ENCODE measurements around the gene HMGCS2.
"Not testable (repeated sequence)": the region's sequence is repeated elsewhere in the genome, so short reads cannot be mapped to it uniquely, and the experiment has no call there.

The HMGCS2 gene

DNA sequence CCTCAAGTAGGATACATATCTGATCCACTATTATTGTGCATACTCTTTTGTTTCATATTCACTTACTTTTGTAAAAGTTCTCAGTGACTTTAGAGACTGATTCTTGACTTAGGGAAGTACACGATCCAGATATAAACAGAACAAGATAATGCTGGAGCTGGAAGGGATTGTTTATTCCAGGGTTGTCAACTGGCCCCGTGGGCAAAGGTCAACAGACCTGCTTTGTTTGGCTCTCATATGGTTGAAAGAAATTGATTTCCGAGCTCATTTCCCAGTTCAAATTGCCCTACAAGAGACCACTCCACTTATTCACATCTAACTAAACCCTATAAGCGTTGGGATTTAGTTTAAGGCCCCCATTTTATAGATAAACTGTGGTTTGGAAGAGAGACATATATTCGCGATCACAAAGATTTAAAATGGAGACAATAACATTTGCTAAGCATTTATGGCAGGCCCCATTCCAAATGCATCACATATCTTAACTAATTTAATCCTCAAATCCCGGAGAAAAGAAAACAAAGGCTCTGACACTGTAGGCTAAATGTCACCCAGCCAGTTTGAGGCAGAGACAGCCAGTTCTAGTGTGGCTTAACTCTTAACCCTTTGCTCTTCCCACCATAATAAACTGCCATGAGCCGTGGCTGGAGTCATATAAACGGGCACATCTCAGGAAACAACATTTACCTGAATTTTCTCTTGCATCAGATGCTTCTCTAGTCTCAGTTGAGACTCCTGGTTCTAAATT, 21.9 kb upstream of the HMGCS2 start:
- DNase-seq (ENCODE audit: low read depth in 2 of 2): no peak

DNA sequence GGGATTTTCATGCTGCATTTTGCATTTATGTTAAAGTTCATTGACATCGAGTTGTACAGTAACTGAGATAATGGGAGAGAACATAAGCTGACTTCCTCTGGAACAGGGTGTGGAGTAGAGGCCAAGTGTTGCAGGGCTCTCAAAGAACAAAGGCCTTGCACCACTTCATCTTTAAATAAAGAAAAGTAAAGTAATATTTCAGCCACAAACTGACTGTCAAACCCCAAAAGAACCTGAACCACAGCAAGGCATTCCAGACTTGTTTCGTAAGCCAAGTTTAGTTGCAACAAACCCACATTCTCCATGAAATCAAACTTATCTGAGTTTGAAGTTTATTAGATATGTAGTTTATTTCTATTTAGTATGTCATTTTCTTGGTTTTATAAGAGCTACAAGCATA, 19.1 kb upstream of the HMGCS2 start:
- no peak for DNase-seq (ENCODE audit: low read depth in 2 of 2)

DNA sequence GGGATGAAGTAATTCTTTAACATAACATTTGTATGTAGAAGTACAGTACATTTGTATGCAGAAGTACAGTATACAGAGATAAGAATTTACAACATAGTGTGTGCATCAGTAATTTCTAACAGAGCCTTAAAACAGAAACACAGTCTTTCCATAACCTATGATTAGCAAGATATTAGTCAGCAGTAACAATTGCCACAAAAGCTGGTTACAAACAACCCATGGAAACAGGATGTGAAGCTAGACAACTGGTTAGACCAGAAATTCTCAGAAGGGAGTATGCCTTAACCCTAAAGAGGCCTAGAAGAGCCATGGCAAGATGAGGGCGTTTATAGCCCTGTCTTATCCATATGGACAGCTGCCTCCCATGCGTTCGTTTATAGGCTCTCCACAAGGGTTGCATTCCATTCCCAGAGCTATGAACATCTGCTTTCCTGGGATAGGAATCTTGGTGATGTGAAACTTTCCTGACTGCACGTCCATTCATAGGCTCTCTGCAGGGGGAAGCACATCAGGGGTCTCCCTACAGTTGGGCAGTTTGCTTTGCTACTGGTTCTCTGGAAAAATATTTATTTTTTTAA, 17.9 kb upstream of the HMGCS2 start:
- DNase-seq (ENCODE audit: low read depth in 2 of 2): not testable (repeated sequence)

DNA sequence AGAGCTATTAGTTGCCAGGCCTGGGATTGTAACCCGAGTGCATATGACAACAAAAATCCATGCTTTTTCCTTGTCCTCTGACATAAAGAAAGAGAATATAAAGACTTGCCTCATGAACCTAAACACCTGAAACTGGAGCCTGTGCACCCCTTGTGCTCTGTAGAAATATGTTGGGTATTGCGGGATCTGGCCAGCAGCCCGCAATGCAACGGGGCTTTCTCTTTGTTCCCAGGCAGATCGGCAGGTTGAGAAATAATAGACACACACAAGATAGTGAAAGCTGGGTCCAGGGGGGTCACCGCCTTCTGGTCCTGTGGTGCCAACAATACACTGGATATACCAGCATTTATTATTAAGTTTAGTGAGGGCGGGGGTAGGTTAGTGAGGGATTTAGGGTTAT, 17.3 kb upstream of the HMGCS2 start:
- DNase-seq (ENCODE audit: low read depth in 2 of 2): not testable (repeated sequence)

DNA sequence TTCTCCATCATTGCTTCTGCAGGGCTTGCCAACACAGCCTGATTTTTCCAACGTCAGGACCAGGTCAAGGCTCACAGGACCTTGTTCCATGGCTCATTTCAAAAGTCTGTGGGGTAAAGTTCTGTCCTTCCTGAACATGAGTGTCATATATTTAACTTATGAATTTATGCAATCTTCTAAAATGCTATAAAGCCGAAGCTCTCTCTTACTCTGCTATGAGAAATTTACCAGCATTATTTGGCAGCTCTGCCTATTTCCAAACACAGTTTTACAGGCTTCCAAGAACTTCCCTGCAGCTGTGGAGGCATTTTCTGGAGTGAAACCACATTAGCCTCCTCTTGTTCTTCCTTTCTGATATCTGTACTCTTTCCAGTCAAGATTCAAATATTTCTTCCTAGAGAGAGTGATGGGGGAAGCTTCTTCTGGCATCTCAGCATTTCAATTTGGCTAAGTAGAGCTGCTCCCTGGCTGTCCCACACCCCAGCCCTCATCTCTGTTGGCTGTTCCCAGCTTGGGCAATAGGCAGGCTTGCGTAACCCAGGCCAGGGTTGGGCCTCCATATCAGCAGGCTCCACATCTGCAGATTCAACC, 15.6 kb upstream of the HMGCS2 start:
- no peak for DNase-seq (ENCODE audit: low read depth in 2 of 2)

DNA sequence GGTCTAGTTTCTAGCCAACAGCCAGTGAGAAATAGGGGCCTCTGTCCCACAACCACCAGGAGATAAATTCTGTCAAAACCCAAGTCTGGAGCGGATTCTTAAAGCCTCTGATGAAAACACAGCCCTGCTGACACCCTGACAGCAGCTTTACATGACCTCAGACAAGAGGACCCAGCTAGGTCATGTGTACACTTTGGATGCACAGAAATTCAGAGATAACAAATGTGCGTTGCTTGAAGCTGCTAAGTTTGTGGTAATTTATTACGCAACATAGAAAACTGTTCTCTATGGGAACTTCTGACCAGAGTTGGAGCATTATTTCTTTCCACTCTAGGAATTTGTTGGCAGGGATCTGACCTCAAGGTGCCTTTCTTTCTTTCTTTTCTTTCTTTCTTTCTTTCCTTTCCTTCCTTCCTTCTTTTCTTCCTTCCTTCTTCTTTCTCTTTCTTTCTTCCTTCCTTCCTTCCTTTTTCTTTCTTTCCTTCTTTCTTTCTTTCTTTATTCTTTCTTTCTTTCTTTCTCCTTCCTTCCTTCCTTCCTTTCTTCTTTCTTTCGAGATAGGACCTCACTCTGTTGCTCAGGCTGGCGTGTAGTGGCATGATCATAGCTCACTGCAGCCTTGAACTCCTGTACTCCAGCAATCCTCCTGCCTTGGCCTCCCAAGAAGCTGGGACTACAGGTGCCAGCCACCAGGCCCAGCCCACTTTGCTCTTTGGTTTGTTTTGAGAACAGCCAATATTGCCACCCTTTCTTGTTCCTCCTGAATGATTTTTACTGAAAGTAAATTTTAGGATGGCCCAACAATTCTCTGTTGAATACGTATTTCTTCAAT, 14.9 kb upstream of the HMGCS2 start:
- DNase-seq (ENCODE audit: low read depth in 2 of 2): no peak

DNA sequence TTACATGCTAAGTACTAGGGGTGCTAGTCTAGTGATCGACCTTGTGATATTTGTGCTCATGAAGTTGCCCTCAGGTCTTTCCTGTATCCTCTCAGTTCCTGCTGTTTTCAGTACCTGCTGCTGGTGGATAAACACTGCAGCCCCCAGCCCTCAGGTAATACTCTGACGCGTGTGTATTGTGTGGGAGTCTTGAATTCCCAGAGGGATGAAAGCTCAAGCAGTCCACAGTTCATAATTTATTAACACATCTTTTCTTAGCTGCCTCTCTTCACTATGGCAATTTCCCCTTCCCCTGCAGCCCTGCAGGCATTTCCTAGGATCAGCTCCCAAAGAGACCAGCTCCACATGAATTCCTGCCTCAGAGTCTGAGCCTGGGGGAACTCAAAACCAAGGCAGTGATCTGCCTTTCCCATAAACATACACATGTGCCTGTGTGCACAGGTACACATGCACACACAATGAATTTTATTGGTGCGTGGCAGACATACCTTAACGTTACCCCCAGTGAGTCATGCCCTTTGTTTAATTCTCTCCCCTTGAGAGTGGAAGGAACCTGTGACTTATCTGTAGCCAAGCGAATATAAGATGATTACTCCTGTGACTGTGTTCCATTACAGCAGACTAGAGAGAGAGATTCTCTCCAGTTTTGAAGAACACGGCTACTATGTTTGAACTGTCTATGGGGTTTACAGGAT, 14.1 kb upstream of the HMGCS2 start:
- DNase-seq (ENCODE audit: low read depth in 2 of 2): no peak

DNA sequence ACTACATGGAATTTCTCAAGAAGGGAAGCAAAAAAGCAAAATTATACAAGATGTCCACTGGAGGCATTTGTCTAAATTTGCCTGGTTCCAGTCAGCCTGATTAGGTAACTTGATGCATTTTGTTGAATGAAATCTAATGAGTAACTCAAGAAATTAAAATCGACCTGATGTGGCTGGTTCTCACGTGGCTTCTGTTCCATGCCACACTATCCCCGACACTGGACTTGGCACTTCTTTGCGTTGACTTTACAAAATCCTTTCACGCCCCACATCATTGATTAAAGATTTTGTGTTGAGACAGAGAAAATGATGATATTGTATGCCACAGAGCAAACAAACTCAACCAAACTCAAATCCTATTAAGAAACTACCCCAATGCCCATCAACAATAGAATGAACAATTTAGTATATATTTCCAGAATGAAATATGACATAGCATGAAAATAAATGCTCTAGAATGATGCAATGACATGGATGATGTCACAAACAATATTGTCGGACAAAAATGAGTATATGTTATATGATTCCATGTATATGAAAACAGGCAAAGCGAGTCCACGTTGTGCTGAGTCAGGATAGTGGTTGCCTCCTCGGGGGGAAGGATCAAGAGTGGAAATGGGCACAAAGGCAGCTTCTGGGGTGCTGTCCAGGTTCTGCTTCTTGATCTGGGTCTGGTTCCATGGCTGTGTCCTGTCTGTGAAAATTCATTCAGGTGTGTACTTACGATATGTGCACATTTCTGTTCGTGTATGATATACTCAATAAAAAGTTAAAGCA, 12.9 kb upstream of the HMGCS2 start:
- no peak for DNase-seq (ENCODE audit: low read depth in 2 of 2)

DNA sequence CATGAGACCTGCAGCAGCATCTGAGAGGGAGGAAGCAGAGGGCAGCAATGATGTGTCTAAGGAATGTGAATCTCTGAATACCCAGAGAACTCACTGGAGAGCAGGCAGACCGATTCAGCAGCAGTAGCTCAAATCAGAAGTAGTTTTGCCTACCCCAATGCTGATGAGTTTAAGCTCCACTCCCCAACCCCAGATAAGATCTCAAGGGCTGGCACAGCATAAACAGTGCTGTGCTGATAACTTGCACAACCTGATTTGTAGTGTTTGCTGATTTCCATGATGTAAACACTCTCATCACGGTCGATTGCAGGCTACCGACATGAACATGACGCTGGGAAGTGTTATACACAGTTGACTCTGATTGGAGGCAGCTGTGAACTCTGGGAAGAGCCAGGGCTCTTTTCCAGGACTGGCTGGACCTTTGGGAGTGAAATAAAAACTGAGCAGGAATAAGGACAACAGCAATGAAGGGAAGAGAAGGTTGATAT, 11.2 kb upstream of the HMGCS2 start:
- DNase-seq (ENCODE audit: low read depth in 2 of 2): no peak

DNA sequence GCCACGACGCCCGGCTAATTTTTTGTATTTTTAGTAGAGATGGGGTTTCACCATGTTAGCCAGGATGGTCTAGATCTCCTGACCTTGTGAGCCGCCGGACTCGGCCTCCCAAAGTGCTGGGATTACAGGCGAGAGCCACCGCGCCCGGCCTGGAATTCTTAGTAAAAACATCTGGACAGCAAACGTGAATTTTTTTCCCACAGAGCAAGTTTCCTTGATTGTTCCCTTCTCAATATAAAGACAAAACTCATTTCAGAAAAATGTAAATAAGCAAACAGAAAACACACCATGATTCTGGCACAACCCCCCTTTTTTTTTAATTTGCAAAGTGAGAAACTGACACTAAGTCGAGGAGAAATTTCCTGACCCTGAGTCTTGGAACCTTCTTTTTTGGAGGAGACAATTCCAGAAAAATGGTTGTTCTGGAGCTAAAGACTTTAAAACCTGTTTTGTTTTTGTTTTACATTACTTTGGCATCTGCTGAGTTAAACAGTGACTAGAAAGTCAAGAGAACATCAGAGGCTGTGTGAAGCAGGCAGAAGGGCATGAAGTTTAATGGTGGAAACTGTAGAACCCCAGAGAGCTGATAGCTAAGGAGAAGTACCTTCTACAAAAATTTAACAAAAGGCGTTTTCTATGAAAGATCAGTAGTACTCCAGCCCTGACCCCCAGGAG, 10.3 kb upstream of the HMGCS2 start:
- no peak for DNase-seq (ENCODE audit: low read depth in 2 of 2)

DNA sequence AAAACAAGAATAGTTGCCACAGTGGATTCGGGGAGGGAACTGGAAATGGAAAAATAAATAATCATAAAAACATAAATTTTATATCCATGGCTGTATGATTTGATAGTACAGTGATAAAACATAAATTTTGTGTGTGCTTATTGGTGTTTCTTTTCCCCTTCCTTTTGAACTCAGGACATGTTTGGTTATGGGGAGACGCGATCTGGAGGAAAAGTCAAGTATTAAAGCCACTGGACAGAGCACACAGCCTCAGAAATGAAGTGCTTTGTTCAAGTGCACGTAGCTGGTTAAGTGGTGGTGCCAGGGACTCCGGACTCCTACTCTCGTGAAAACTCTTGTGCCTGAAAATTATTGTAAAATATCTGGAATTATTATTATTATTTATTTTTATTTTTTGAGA, 9.7 kb upstream of the HMGCS2 start:
- DNase-seq (ENCODE audit: low read depth in 2 of 2): no peak

DNA sequence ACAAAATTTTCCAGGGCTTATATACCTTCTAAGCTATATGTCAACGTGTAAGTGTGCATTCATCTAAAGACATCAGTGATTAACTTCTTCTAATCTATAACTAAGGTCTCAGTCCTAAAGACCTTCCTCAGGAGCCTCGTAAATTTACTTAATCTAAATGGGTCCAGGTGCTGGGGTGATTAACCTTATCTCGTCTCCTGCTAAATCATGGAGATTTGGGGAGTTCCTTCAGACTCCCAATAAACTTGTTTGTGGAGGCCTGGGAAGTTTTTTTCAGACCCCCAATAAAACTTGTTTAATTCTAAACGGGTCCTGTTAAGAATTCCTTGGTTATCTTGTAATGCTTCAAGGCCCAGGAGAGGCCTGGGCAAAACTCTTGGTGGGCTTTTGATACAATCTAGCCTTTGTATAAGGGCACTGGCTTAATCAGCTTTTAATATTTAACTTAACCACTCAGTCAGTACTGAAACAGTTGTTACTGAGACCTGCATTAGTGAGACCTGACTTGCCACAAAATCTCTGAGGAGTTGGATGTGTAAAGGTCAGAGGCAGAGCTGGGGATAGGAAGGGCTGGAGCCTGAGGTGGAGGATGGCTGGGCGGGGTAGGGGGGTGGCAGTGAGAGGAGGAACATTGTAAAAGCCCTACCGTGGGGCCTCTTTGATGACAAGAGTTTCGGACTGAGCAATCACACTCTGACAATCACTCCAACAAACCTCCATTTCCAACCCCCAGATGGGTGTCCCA, 6.2 kb upstream of the HMGCS2 start:
- DNase-seq (ENCODE audit: low read depth in 2 of 2): no peak

DNA sequence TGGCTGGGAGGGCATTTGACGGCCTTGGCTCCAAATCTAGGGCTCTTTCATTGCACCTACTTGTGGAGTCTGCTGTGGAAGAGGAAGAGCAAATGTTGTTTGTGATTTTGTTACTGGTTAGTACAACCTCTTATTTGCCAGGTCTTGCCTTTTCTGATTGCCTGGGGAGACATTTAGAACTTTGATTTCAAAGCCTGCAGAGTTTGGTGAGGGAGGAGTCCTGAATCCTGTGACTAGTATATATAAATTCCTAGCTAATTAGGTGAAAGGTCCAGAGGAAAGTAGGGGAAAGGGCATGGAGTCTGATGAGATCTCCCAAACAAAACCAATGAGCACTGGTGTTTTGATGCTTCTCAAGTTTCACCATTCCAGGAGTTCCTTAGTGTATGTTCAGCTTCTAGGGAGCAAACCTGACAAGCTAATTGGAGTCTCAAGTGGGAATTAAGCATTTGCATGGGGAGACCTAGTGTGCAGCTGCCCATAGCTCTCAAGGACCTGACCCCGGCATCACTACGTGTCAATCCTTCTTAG, 5.1 kb upstream of the HMGCS2 start:
- no peak for DNase-seq (ENCODE audit: low read depth in 2 of 2)

DNA sequence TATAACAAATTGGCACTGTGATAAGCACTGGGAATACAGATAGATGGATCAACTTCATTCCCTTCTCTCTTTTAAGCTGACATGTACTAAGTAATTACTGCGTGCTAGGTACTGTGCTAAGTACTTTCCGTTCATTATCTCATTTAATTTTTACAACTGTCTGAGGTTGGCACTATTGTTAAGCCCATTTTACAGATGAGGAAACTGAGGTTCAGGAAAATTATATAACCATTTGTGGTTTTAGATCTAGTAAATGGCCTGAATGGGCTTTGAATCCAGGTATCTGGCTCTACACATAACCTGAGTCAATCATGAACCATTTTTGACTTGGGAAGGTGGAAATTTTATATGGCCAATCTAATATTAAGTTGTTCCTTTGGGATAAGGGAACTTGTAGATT, 3.6 kb upstream of the HMGCS2 start:
- no peak for DNase-seq (ENCODE audit: low read depth in 2 of 2)

DNA sequence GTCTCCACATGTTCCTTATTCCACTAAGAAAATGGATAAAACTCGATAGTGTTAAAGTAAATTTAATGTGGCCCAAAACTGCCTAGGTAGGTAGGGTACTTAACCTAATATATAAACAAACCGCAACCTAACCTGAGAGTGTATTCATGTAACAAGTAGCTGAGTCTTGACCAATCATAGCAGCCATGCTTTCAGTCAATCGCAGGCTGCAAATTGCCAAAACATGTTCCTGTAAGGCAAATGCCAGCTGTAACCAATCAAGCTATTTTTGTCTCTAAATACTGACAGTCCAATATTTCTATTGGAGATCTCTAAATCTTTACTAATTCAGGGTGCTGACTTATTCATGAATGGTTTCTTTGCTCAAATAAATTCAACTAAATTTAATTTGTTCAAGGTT, 3.1 kb upstream of the HMGCS2 start:
- DNase-seq (ENCODE audit: low read depth in 2 of 2): no peak

DNA sequence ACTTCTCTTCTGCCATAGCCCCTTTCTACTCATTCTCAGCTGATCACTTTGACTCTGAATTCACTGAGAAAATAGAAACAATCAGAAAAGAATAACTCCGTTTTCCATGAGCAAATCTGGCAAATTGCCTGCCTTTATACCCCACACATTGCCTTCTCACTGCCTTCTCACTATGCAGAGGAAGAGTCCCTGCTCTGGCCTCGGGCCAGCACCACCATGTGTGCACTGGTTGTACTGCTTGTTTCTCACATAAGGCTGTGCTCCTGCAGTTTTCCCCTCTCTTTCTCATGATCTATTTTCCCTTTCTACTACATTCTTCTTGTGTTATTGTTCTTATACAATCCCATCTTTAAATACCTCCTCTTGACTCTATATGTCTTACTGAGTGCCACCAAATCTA, 2.3 kb upstream of the HMGCS2 start:
- no peak for DNase-seq (ENCODE audit: low read depth in 2 of 2)

DNA sequence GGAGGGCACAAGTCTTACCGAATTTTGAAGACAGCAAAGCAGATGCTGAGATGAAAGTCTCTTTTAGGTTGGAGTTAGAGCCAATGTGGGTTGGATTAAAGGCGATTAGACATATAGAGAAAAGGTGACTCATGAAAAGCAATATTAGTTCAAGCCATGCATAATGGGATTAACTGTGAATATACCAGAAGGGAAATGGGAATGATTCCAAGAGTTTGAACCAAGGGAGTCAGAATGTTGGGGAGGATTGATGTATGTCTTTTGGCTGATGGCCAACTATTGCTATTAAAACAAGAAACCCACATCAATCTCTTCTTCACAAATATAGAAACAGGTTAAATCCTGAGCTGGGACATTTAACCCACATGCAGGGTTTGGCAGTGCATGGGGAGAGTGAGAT, 1.2 kb downstream of the HMGCS2 start:
- no peak for DNase-seq (ENCODE audit: low read depth in 2 of 2)

DNA sequence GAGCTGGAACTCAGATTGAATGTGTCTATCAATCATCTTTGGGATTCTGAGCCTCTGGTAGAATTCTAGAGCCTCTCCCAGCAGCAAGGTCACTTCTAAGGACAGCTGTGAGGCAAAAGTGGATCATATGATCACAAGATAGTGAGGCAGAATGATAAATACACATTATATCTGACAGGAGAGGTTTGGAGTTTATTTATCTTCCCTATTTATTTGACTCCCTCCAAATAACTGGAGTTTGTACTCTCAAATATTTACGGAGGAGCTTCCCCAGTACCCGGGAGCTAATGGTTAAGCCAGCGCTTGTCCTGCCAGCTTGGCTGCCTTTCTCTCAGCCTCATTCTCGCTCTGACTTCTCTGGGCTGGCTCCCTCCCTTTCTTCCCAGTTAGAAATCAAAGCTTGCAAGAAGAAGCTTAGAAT, 2.3 kb downstream of the HMGCS2 start:
- DNase-seq (ENCODE audit: low read depth in 2 of 2): no peak

DNA sequence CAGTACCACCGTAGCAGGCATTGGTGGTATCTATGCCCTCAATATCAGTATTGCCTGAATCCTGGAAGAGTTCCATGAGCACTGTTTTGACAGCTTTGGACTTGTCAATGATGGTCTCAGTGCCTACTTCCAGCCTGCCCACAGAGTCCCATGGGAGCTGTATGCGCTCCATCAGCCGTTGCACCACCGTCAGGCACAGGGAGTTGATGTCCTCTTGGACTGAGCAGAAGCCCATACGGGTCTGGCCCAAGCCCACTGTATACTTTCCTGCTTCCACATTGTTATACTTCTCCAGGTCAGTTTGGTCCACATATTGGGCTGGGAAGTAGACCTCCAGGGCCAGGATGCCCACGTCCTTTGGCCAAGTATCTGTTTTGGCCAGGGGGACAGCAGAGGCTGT, 4.5 kb downstream of the HMGCS2 start:
- no peak for DNase-seq (ENCODE audit: low read depth in 2 of 2)

Measured in stimulated activated CD8-positive, alpha-beta memory T cell treated with anti-CD3 and anti-CD28 coated beads, Interleukin-7, amount 100 ng/mL, for 1 hour (primary cell).